HCT116 (cell line): ENCODE data around the gene CHL1.

Experiments used
- CEBPB ChIP-seq: IDR thresholded peaks from 2 replicates; pipeline ENCODE4 v1.6.1; 2012; ENCODE audit warnings: low read depth
- POLR2A ChIP-seq: IDR thresholded peaks from 2 replicates; pipeline ENCODE4 v1.7.0; 2011; ENCODE audit warnings: borderline replicate concordance; ENCODE audit not compliant: insufficient read depth, insufficient read length; ENCODE audit errors: extremely low read depth

DNA sequence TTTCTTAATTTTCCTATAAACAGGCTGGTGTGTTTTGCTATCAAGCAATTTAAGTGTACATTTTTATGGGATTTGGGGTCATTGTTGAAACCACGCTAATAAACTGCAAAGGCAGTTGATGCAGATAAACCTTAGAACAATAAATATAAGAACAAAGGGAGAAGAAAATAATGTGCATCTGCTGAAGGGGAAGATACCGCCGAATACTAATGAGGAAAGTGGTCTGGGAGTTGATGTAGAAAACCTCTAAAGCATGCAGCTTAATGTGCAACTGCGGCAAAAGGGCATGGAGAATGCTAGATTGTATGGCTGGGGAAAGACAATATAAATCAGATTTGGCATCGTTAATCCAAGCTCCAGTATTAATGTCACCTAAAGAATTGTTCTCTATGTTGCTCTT is 29.8 kb upstream of the CHL1 start:
- no peak for TF ChIP-seq CEBPB
- TF ChIP-seq POLR2A: no peak
